Measurements from ENCODE around the gene SNX1.

The SNX1 gene

DNA sequence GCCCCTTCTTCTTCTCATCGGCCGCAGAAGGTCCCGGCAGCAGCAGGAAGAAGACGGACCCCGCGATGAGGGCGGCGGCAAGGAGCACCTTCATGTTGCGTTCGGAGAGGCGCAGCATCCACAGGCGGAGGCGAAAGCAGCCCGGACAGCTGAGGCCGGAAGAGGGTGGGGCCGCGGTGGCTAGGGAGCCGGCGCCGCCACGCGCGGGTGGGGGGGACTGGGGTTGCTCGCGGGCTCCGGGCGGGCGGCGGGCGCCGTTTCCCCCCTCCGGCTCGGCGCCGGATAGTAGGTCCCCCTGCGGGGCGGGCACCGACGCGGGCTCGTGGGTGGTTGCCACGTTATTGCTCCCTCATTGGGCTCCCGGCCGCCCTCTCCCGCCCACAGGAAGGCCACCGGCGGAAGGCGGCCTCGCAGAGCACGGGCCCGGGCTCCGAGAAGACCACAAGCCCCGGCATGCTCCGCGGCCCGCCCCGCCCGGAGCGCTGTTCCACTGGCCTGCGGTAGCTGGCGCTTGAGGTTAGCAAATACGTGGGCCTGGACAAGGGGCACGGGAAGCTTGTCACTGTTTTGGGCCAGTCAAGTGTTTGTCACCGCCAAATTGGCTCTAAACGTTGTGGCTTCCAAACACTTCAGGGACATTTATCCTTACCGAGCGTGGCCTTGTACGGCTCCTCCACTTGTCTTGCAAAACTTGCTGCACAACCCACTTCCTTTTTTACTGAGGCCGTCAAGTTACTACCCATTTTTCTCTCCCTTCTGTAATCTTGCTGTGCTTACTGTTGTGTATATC, 67.3 kb downstream of the SNX1 start, which contains the start of gene PPIB (continued):
- TF ChIP-seq, protein P1, sequence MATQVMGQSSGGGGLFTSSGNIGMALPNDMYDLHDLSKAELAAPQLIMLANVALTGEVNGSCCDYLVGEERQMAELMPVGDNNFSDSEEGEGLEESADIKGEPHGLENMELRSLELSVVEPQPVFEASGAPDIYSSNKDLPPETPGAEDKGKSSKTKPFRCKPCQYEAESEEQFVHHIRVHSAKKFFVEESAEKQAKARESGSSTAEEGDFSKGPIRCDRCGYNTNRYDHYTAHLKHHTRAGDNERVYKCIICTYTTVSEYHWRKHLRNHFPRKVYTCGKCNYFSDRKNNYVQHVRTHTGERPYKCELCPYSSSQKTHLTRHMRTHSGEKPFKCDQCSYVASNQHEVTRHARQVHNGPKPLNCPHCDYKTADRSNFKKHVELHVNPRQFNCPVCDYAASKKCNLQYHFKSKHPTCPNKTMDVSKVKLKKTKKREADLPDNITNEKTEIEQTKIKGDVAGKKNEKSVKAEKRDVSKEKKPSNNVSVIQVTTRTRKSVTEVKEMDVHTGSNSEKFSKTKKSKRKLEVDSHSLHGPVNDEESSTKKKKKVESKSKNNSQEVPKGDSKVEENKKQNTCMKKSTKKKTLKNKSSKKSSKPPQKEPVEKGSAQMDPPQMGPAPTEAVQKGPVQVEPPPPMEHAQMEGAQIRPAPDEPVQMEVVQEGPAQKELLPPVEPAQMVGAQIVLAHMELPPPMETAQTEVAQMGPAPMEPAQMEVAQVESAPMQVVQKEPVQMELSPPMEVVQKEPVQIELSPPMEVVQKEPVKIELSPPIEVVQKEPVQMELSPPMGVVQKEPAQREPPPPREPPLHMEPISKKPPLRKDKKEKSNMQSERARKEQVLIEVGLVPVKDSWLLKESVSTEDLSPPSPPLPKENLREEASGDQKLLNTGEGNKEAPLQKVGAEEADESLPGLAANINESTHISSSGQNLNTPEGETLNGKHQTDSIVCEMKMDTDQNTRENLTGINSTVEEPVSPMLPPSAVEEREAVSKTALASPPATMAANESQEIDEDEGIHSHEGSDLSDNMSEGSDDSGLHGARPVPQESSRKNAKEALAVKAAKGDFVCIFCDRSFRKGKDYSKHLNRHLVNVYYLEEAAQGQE (tag by site-specific recombination; IDR thresholded peaks at IDR 0.05), result no peak
- TF ChIP-seq ZNF221 (tag by site-specific recombination; IDR thresholded peaks at IDR 0.05; ENCODE audit: borderline replicate concordance) (no peak), ZNF248 (tag by site-specific recombination; IDR thresholded peaks at IDR 0.05) (no peak), ZNF747 (tag by site-specific recombination; IDR thresholded peaks at IDR 0.05) (no peak), ZNF776 (tag by site-specific recombination; IDR thresholded peaks at IDR 0.05; ENCODE audit: borderline replicate concordance) (no peak), ZNF155 (tag by site-specific recombination; IDR thresholded peaks at IDR 0.05) (no peak), PRDM1 (tag by site-specific recombination; IDR thresholded peaks at IDR 0.05) (no peak), ZEB2 (tag by site-specific recombination; IDR thresholded peaks at IDR 0.05) (peak; percentile 71; the same call in 1 of the 2 replicates), ZNF629 (tag by site-specific recombination; IDR thresholded peaks at IDR 0.05) (no peak), ZNF354C (tag by site-specific recombination; IDR thresholded peaks at IDR 0.05; ENCODE audit: borderline replicate concordance, low read depth) (no peak), ZNF223 (tag by site-specific recombination; IDR thresholded peaks at IDR 0.05) (no peak), ZNF548 (tag by site-specific recombination; IDR thresholded peaks at IDR 0.05) (no peak), ZNF404 (tag by site-specific recombination; IDR thresholded peaks at IDR 0.05) (no peak), EGR2 (tag by site-specific recombination; IDR thresholded peaks at IDR 0.05; ENCODE audit: low read depth) (peak; percentile 70), ZNF544 (tag by site-specific recombination; IDR thresholded peaks at IDR 0.05) (no peak), ZNF701 (tag by site-specific recombination; IDR thresholded peaks at IDR 0.05) (no peak), ZNF837 (tag by site-specific recombination; IDR thresholded peaks at IDR 0.05) (no peak), ZNF555 (tag by site-specific recombination; conservative IDR thresholded peaks at IDR 0.05) (no peak), ZNF660 (tag by site-specific recombination; IDR thresholded peaks at IDR 0.05) (0 out of 2 replicates have a peak, but pooled peaks have one; percentile 55), ZSCAN30 (tag by site-specific recombination; IDR thresholded peaks at IDR 0.05) (peak; percentile 72; the same call in 1 of the 2 replicates), ZBTB20 (tag by site-specific recombination; IDR thresholded peaks at IDR 0.05) (0 out of 2 replicates have a peak, but pooled peaks have one; percentile 39), ZNF335 (tag by site-specific recombination; conservative IDR thresholded peaks at IDR 0.05) (peak; percentile 88), ZNF10 (tag by site-specific recombination; IDR thresholded peaks at IDR 0.05) (no peak), ZNF768 (tag by site-specific recombination; IDR thresholded peaks at IDR 0.05) (no peak), ZNF626 (tag by site-specific recombination; IDR thresholded peaks at IDR 0.05) (no peak), ZFP69B (tag by site-specific recombination; IDR thresholded peaks at IDR 0.05) (no peak), ZNF138 (tag by site-specific recombination; IDR thresholded peaks at IDR 0.05; ENCODE audit: borderline replicate concordance) (no peak), ZNF664 (tag by site-specific recombination; IDR thresholded peaks at IDR 0.05) (no peak), ZNF311 (tag by site-specific recombination; IDR thresholded peaks at IDR 0.05; ENCODE audit: borderline replicate concordance) (no peak)
- TF ChIP-seq, protein P2, sequence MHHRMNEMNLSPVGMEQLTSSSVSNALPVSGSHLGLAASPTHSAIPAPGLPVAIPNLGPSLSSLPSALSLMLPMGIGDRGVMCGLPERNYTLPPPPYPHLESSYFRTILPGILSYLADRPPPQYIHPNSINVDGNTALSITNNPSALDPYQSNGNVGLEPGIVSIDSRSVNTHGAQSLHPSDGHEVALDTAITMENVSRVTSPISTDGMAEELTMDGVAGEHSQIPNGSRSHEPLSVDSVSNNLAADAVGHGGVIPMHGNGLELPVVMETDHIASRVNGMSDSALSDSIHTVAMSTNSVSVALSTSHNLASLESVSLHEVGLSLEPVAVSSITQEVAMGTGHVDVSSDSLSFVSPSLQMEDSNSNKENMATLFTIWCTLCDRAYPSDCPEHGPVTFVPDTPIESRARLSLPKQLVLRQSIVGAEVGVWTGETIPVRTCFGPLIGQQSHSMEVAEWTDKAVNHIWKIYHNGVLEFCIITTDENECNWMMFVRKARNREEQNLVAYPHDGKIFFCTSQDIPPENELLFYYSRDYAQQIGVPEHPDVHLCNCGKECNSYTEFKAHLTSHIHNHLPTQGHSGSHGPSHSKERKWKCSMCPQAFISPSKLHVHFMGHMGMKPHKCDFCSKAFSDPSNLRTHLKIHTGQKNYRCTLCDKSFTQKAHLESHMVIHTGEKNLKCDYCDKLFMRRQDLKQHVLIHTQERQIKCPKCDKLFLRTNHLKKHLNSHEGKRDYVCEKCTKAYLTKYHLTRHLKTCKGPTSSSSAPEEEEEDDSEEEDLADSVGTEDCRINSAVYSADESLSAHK (tag by site-specific recombination; IDR thresholded peaks at IDR 0.05), result no peak
- TF ChIP-seq, protein P3, sequence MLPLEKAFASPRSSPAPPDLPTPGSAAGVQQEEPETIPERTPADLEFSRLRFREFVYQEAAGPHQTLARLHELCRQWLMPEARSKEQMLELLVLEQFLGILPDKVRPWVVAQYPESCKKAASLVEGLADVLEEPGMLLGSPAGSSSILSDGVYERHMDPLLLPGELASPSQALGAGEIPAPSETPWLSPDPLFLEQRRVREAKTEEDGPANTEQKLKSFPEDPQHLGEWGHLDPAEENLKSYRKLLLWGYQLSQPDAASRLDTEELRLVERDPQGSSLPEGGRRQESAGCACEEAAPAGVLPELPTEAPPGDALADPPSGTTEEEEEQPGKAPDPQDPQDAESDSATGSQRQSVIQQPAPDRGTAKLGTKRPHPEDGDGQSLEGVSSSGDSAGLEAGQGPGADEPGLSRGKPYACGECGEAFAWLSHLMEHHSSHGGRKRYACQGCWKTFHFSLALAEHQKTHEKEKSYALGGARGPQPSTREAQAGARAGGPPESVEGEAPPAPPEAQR (tag by site-specific recombination; IDR thresholded peaks at IDR 0.05), result no peak
- TF ChIP-seq, protein P4, sequence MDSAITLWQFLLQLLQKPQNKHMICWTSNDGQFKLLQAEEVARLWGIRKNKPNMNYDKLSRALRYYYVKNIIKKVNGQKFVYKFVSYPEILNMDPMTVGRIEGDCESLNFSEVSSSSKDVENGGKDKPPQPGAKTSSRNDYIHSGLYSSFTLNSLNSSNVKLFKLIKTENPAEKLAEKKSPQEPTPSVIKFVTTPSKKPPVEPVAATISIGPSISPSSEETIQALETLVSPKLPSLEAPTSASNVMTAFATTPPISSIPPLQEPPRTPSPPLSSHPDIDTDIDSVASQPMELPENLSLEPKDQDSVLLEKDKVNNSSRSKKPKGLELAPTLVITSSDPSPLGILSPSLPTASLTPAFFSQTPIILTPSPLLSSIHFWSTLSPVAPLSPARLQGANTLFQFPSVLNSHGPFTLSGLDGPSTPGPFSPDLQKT (IDR thresholded peaks at IDR 0.05; ENCODE audit: borderline replicate concordance, low read depth, low read length), result no peak; the same call in 1 of the 2 replicates

Measured in HEK293 (cell line).